HG03280 (cell line): Measurements from ENCODE around the gene RDH12.
"Not testable (repeated sequence)": the region's sequence is repeated elsewhere in the genome, so short reads cannot be mapped to it uniquely, and the experiment has no call there.

Source experiments
- ATAC-seq: cut with Tn5 transposase; IDR thresholded peaks from one replicate; pipeline ENCODE4 v1.9.1; 2021; ENCODE audit warnings: mild to moderate bottlenecking, moderate library complexity; ENCODE audit not compliant: unreplicated experiment

The RDH12 gene

GRCh38 chr14:67701492-67701891, at the start of gene RDH12:
Gene RDH12 (plus strand): TSS chr14:67701886. CDS start chr14:67722643, 20,757 bp downstream.
- ATAC-seq, result not testable (repeated sequence)

- no peak for ATAC-seq
Measured at GRCh38 chr14:67652189-67652588, 49.5 kb upstream of the RDH12 start.

GRCh38 chr14:67653651-67654280, 47.9 kb upstream of the RDH12 start:
- no peak for ATAC-seq

GRCh38 chr14:67663633-67664032, 38.1 kb upstream of the RDH12 start:
- no peak for ATAC-seq

GRCh38 chr14:67665868-67666267, 35.8 kb upstream of the RDH12 start:
- ATAC-seq, result no peak

- no peak for ATAC-seq
Measured at GRCh38 chr14:67666750-67667449, 34.8 kb upstream of the RDH12 start.

GRCh38 chr14:67668559-67668958, 33.1 kb upstream of the RDH12 start:
- ATAC-seq, result no peak

GRCh38 chr14:67673451-67673850, 28.2 kb upstream of the RDH12 start:
- no peak for ATAC-seq

GRCh38 chr14:67674139-67674479, 27.6 kb upstream of the RDH12 start:
- peak; percentile 35 for ATAC-seq

GRCh38 chr14:67674480-67675218, 27.0 kb upstream of the RDH12 start, which contains the start of gene VTI1B:
Gene VTI1B (minus strand): TSS chr14:67674632. CDS start chr14:67674489, 143 bp downstream.
- peak; percentile 94 for ATAC-seq

GRCh38 chr14:67675219-67675582, 26.5 kb upstream of the RDH12 start:
- ATAC-seq, result no peak

GRCh38 chr14:67679006-67679405, 22.7 kb upstream of the RDH12 start:
- ATAC-seq, result no peak

GRCh38 chr14:67680121-67680602, 21.5 kb upstream of the RDH12 start:
- ATAC-seq, result peak; percentile 95

GRCh38 chr14:67680941-67681340, 20.7 kb upstream of the RDH12 start:
- no peak for ATAC-seq

- no peak for ATAC-seq
Measured at GRCh38 chr14:67683842-67684241, 17.8 kb upstream of the RDH12 start.

GRCh38 chr14:67690011-67690410, 11.7 kb upstream of the RDH12 start:
- no peak for ATAC-seq

- ATAC-seq, result peak; percentile 76
Measured at GRCh38 chr14:67694791-67695393, 6.8 kb upstream of the RDH12 start.

- ATAC-seq, result peak; percentile 92
Measured at GRCh38 chr14:67695394-67695949, 6.2 kb upstream of the RDH12 start, which contains the start of gene RDH11. Gene RDH11 (minus strand): TSS chr14:67695764. CDS start chr14:67695703, 61 bp downstream.

GRCh38 chr14:67697006-67697405, 4.7 kb upstream of the RDH12 start:
- no peak for ATAC-seq

- ATAC-seq, result no peak
Measured at GRCh38 chr14:67698179-67698578, 3.5 kb upstream of the RDH12 start.

- no peak for ATAC-seq
Measured at GRCh38 chr14:67703997-67704396, 2.3 kb downstream of the RDH12 start.
